DND-41 (cell line): ENCODE measurements around the gene SLC4A11.

Experiments used
- ATAC-seq: fragments of 200-7000 bp; cut with Tn5 transposase; 3 replicates; pipeline ENCODE4 v1.9.1; 2021; ENCODE audit warnings: low read depth; ENCODE audit not compliant: insufficient read depth
- DNase-seq: peaks from one replicate; pipeline ENCODE4 v3.0.0-alpha.2; 2020
- H2AFZ ChIP-seq: 2 replicates; pipeline ENCODE4 v1.6.0; 2012; ENCODE audit warnings: low read depth, low read length
- H3K27ac ChIP-seq: 2 replicates; pipeline ENCODE4 v1.5.1; 2012; ENCODE audit warnings: low read length, inconsistent platforms
- H3K27me3 ChIP-seq: fragments of 200-600 bp; sonication (generic); 2 replicates; pipeline ENCODE4 v1.6.0; 2012; ENCODE audit warnings: low read length, mild to moderate bottlenecking, inconsistent platforms; ENCODE audit not compliant: insufficient read depth, poor library complexity
- H3K36me3 ChIP-seq: 2 replicates; pipeline ENCODE4 v1.5.1; 2012; ENCODE audit warnings: low read length, inconsistent platforms; ENCODE audit not compliant: insufficient read depth
- H3K4me1 ChIP-seq: 2 replicates; pipeline ENCODE4 v1.5.1; 2012; ENCODE audit warnings: mild to moderate bottlenecking, low read length; ENCODE audit not compliant: insufficient read depth
- H3K4me2 ChIP-seq: 2 replicates; pipeline ENCODE4 v1.6.0; 2012; ENCODE audit warnings: mild to moderate bottlenecking, moderate library complexity, low read length, inconsistent platforms; ENCODE audit not compliant: insufficient read depth
- H3K4me3 ChIP-seq, 2 experiments: fragments of 200-600 bp in 1 of 2; shearing (Covaris generic) in 1 of 2; 2 replicates each; pipeline ENCODE4 v1.5.1; 2012 to 2016; ENCODE audit warnings: inconsistent platforms in 2 of 2, low read length in 2 of 2, mild to moderate bottlenecking in 2 of 2, low read depth in 1 of 2, moderate library complexity in 1 of 2
- H3K79me2 ChIP-seq: 2 replicates; pipeline ENCODE4 v1.6.0; 2012; ENCODE audit warnings: low read length, inconsistent platforms; ENCODE audit not compliant: insufficient read depth
- H3K9ac ChIP-seq: 2 replicates; pipeline ENCODE4 v1.6.0; 2012; ENCODE audit warnings: low read depth, mild to moderate bottlenecking, inconsistent platforms, low read length, moderate library complexity
- H3K9me3 ChIP-seq: 2 replicates; pipeline ENCODE4 v1.5.1; 2012; ENCODE audit warnings: low read length, moderate library complexity, mild to moderate bottlenecking, inconsistent platforms; ENCODE audit not compliant: insufficient read depth, severe bottlenecking
- H4K20me1 ChIP-seq: 2 replicates; pipeline ENCODE4 v1.6.0; 2012; ENCODE audit warnings: low read length; ENCODE audit not compliant: insufficient read depth
- CTCF ChIP-seq: IDR thresholded peaks from 2 replicates; pipeline ENCODE4 v1.5.1; 2012; ENCODE audit warnings: borderline replicate concordance, low read length, moderate library complexity, mild to moderate bottlenecking; ENCODE audit not compliant: poor library complexity, severe bottlenecking; ENCODE audit errors: extremely low read depth
- EZH2 ChIP-seq: IDR thresholded peaks from 3 replicates; pipeline ENCODE4 v1.6.1; 2012; ENCODE audit warnings: borderline replicate concordance, low read depth, mild to moderate bottlenecking, moderate library complexity, low read length, inconsistent platforms; ENCODE audit not compliant: severe bottlenecking

Gene SLC4A11

DNA sequence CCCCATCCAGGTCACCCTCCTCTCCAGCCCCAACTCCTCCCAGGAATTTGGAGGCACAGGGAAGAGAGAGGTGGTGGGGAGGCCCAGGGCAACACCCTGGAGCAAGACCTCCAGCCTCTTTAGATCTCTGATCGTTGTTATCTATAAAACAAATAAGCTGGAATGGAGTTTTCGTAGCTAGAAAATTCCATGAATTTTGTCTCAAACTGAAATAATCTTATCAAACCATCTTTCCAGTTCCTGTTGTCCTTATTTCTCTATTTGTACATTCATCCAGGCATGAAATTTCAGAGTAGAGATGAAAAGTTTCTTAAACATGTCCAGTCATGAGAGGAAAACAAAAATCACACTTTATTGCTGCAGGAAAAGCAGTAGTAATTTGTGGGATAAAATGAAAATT lies 6.2 kb upstream of the SLC4A11 start:
- Histone ChIP-seq H4K20me1 (peaks cover 3% of the 10 kb centered on the region; the same call in 1 of the 2 replicates), H3K4me1 (no peaks in the 10 kb centered on the region), H3K4me3 (no peak overlapping the region), H3K9me3 (no peaks in the 10 kb centered on the region), H2AFZ (no peak overlapping the region), H3K36me3 (no peaks in the 10 kb centered on the region), H3K27ac (no peak overlapping the region), H3K27me3 (peaks cover 16% of the 10 kb centered on the region), H3K9ac (no peak overlapping the region), H3K79me2 (no peaks in the 10 kb centered on the region), H3K4me2 (no peak overlapping the region)
- TF ChIP-seq CTCF (no peak), EZH2 (no peak)
- ATAC-seq (no peak), DNase-seq (no peak)

DNA sequence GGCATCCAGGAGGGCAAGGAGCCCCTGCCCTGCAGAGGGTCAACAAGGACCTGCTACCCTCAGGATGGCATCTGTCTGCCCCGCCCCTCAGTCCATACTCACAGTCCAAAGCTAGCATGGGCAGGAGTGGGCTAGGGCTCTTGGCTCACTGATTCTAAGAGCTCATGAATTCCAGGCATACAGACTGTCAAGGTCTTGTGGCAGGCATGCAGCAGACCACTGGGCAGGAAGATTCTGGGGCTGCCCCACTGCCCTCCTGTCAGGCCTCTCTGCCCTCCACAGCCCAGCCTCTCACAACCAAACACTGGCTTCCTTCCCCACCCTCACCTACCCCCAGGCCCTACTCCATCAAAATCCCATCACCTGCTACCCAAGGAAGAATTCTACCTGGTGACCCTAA lies 5.6 kb upstream of the SLC4A11 start:
- no peaks in the 10 kb centered on the region for H3K9me3 ChIP-seq
- H3K27ac ChIP-seq: no peak overlapping the region
- H3K36me3 ChIP-seq: no peaks in the 10 kb centered on the region
- H4K20me1 ChIP-seq: peaks cover 7% of the 10 kb centered on the region; the same call in 1 of the 2 replicates
- H3K4me2 ChIP-seq: no peak overlapping the region
- no peak overlapping the region for H3K9ac ChIP-seq
- no peaks in the 10 kb centered on the region for H3K79me2 ChIP-seq
- H2AFZ ChIP-seq: no peak overlapping the region
- DNase-seq: no peak
- TF ChIP-seq CTCF: no peak
- no peak for TF ChIP-seq EZH2
- H3K4me3 ChIP-seq: no peak overlapping the region
- H3K27me3 ChIP-seq: peaks cover 16% of the 10 kb centered on the region
- no peaks in the 10 kb centered on the region for H3K4me1 ChIP-seq
- ATAC-seq: no peak

DNA sequence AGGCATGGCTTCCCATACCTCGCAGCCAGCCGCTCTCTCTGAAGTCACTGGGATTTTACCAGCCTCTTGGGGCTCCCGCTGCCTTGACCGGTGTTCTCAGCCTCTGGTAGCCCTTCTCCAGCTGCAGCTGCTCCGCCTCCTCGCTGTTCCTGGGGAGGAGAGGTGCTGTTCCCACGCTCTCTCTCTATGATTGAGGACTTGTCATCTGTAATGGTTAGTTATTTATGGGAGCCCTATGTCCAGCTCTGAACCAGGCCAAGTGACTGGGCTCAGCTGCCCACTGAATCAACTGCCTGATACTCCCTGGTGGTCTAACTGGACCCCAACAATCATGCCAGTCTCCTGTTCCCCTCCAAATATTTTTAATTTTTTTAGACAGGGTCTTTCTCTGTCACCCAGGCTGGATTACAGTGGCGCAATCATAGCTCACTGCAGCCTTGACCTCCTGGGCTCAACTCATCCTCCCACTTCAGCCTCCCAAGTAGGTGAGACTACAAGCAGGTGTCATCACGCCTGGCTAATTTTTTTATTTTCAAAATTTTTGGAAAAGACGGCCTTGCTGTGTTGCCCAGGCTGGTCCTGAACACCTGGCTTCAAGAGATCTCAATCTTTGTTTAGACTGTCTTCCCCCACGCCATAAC lies 4.8 kb upstream of the SLC4A11 start:
- no peak for DNase-seq
- Histone ChIP-seq H3K9ac (no peak overlapping the region), H3K4me3 (no peak overlapping the region), H3K4me2 (no peak overlapping the region), H2AFZ (no peak overlapping the region), H3K27ac (no peak overlapping the region), H3K36me3 (no peaks in the 10 kb centered on the region), H3K27me3 (peaks cover 17% of the 10 kb centered on the region), H3K9me3 (no peaks in the 10 kb centered on the region), H3K79me2 (no peaks in the 10 kb centered on the region), H4K20me1 (peaks cover 7% of the 10 kb centered on the region; the same call in 1 of the 2 replicates), H3K4me1 (no peaks in the 10 kb centered on the region)
- ATAC-seq: no peak
- TF ChIP-seq EZH2 (no peak), CTCF (no peak)
